Frontal cortex (tissue), 4 donors: Measurements from ENCODE around the gene ZNF547. TPM values are rescaled to one million over a fixed set of nuclear protein-coding genes. Genes with fewer than 3 reads are reported as not detected.
"Not testable (repeated sequence)": the region's sequence is repeated elsewhere in the genome, so short reads cannot be mapped to it uniquely, and the experiment has no call there.

Experiments used
- DNase-seq, 2 donors: peaks; one replicate each; pipeline ENCODE4 v3.0.0; 2012; ENCODE audit warnings: low spot score in 2 of 2
- FAIRE-seq: peaks from 2 replicates; lab custom pipeline; 2012; peaks lifted over from hg19 to GRCh38; lab: Jason Lieb, UNC
- total RNA-seq: library from RNA; depleted of rRNA; stranded (reverse); fragments of >200 nt; gene quantifications from one replicate; pipeline ENCODE4 v1.2.3, GENCODE V29; 2014
- donor health status: control.
- donor health status: control.
- donor health status: control.

Gene ZNF547
- total RNA-seq, 1 donor from 2014 or later = 13.5 TPM

- DNase-seq = peak in 1 of 2 donors; percentile 36
These were observed 384 bp downstream of the ZNF547 start for GRCh38 chr19:57363688-57364181.

GRCh38 chr19:57366776-57367175, 3.4 kb downstream of the ZNF547 start:
- FAIRE-seq = no peak
- no peak for DNase-seq

More at GRCh38 chr19:57363688-57364181, 384 bp downstream of the ZNF547 start:
- no peak for FAIRE-seq

- FAIRE-seq = no peak
- no peak for DNase-seq
These were observed 10.8 kb downstream of the ZNF547 start for GRCh38 chr19:57374179-57374578.

GRCh38 chr19:57374647-57375046, 11.3 kb downstream of the ZNF547 start:
- not testable (repeated sequence) for FAIRE-seq, DNase-seq

- DNase-seq (no peak), FAIRE-seq (no peak)
These were observed 12.8 kb downstream of the ZNF547 start for GRCh38 chr19:57376151-57376550.

- no peak for DNase-seq
- FAIRE-seq = no peak
These were observed 14.3 kb downstream of the ZNF547 start for GRCh38 chr19:57377498-57378146.

- no peak for DNase-seq
- no peak for FAIRE-seq
These were observed 17.6 kb downstream of the ZNF547 start for GRCh38 chr19:57380923-57381322.

- no peak for FAIRE-seq
These were observed 19.6 kb downstream of the ZNF547 start for GRCh38 chr19:57382806-57383488.

GRCh38 chr19:57389194-57389729, 25.9 kb downstream of the ZNF547 start:
- DNase-seq = no peak
- no peak for FAIRE-seq

More at GRCh38 chr19:57382806-57383488, 19.6 kb downstream of the ZNF547 start:
- no peak for DNase-seq

- peak; percentile 76 to 90 for DNase-seq
- FAIRE-seq = peak; percentile 56
These were observed 26.6 kb downstream of the ZNF547 start, which contains the start of gene ZNF548 for GRCh38 chr19:57389730-57390598. Gene ZNF548 (plus strand): TSS chr19:57389854. CDS start chr19:57390100, 246 bp downstream.

GRCh38 chr19:57395710-57396109, 32.4 kb downstream of the ZNF547 start:
- no peak for DNase-seq
- no peak for FAIRE-seq

- no peak for FAIRE-seq
- no peak for DNase-seq
These were observed 35.5 kb downstream of the ZNF547 start for GRCh38 chr19:57398868-57399267.

GRCh38 chr19:57403737-57404563, 40.6 kb downstream of the ZNF547 start:
- DNase-seq (no peak), FAIRE-seq (no peak)

- FAIRE-seq (no peak), DNase-seq (peak in 1 of 2 donors; percentile 54)
These were observed 43.3 kb downstream of the ZNF547 start for GRCh38 chr19:57406516-57407123.

- FAIRE-seq (peak; percentile 15), DNase-seq (peak; percentile 85 to 93)
These were observed 47.7 kb downstream of the ZNF547 start, which contains the start of gene ZNF17 for GRCh38 chr19:57410877-57411671. Gene ZNF17 (plus strand): TSS chr19:57411161. CDS start chr19:57413616, 2,455 bp downstream.

- no peak for FAIRE-seq
- DNase-seq = no peak
These were observed 56.1 kb downstream of the ZNF547 start for GRCh38 chr19:57419439-57419838.

- DNase-seq (no peak), FAIRE-seq (no peak)
These were observed 57.7 kb downstream of the ZNF547 start for GRCh38 chr19:57421037-57421436.
